OCI-LY7 (cell line): Measurements from ENCODE around the gene AKAP12. TPM values are rescaled to one million over a fixed set of nuclear protein-coding genes. Genes with fewer than 3 reads are reported as not detected.

Source experiments
- BruUV-seq: library from RNA; stranded (reverse); fragments of 400-500 nt; replicated peaks from 2 replicates; lab custom pipeline; 2021; lab: Mats Ljungman, UMichigan
- CTCF ChIA-PET: fragments of 300-600 bp; sonication (Branson Sonifier 250); formaldehyde crosslinking; loops from one replicate; lab custom pipeline; 2022; ENCODE audit warnings: antibody characterized with exemption; ENCODE audit not compliant: unreplicated experiment; lab: Charles Lee
- POLR2A ChIA-PET: fragments of 300-600 bp; sonication (Branson Sonifier 250); formaldehyde crosslinking; loops from one replicate; lab custom pipeline; 2022; ENCODE audit warnings: antibody characterized with exemption; lab: Charles Lee
- DNase-seq: peaks from one replicate; pipeline ENCODE4 v3.0.0-alpha.2; 2015; ENCODE audit warnings: low spot score
- H2AFZ ChIP-seq: fragments of 200-600 bp; sonication (generic), shearing (Covaris generic); 2 replicates; pipeline ENCODE4 v1.6.1; 2014; ENCODE audit warnings: mild to moderate bottlenecking, antibody characterized with exemption, low read length, moderate library complexity
- H3K27ac ChIP-seq: fragments of 200-600 bp; sonication (generic); 2 replicates; pipeline ENCODE4 v1.5.1; 2014; ENCODE audit warnings: mixed run types, low read depth, mild to moderate bottlenecking, moderate library complexity, low read length, inconsistent platforms; ENCODE audit not compliant: poor library complexity, severe bottlenecking
- H3K36me3 ChIP-seq: fragments of 200-600 bp; sonication (generic); 2 replicates; pipeline ENCODE4 v1.6.1; 2014; ENCODE audit warnings: mild to moderate bottlenecking, antibody characterized with exemption, low read length, moderate library complexity, mixed read lengths; ENCODE audit not compliant: insufficient read depth
- H3K4me1 ChIP-seq: fragments of 200-600 bp; sonication (generic); 2 replicates; pipeline ENCODE4 v1.5.1; 2014; ENCODE audit warnings: mild to moderate bottlenecking, low read length; ENCODE audit not compliant: insufficient read depth, poor library complexity, severe bottlenecking
- H3K4me2 ChIP-seq: fragments of 200-600 bp; sonication (generic); 2 replicates; pipeline ENCODE4 v1.6.1; 2014; ENCODE audit warnings: mild to moderate bottlenecking, low read length
- H3K4me3 ChIP-seq: fragments of 200-600 bp; sonication (generic); 2 replicates; pipeline ENCODE4 v1.5.1; 2014; ENCODE audit warnings: mild to moderate bottlenecking, low read depth, low read length; ENCODE audit not compliant: poor library complexity, severe bottlenecking
- H3K79me2 ChIP-seq: fragments of 200-600 bp; sonication (generic); 2 replicates; pipeline ENCODE4 v1.6.1; 2016; ENCODE audit warnings: low read depth, mild to moderate bottlenecking, low read length, moderate library complexity, mixed read lengths; ENCODE audit not compliant: insufficient read depth
- H3K9me2 ChIP-seq: fragments of 200-600 bp; sonication (generic); 2 replicates; pipeline ENCODE4 v1.6.1; 2016; ENCODE audit warnings: mild to moderate bottlenecking, low read length, mixed read lengths; ENCODE audit not compliant: insufficient read depth
- H3K9me3 ChIP-seq: fragments of 200-600 bp; sonication (generic); 2 replicates; pipeline ENCODE4 v1.6.1; 2014; ENCODE audit warnings: mild to moderate bottlenecking, mixed run types, low read length, mixed read lengths
- H4K20me1 ChIP-seq: fragments of 200-600 bp; sonication (generic); 2 replicates; pipeline ENCODE4 v1.6.1; 2014; ENCODE audit warnings: mild to moderate bottlenecking, antibody characterized with exemption, low read length, moderate library complexity, mixed read lengths; ENCODE audit not compliant: insufficient read depth
- EZH2phosphoT487 ChIP-seq: fragments of 200-600 bp; sonication (generic); IDR thresholded peaks from 2 replicates; pipeline ENCODE4 v1.6.1; 2018; ENCODE audit warnings: low read depth, borderline replicate concordance, mild to moderate bottlenecking, mixed run types, antibody characterized with exemption, low read length, moderate library complexity, mixed read lengths
- intact Hi-C: fragments of 100-400 bp; cut with micrococcal nuclease; formaldehyde crosslinking; loops from one replicate; pipeline ENCODE4 v1.10.0; 2022; ENCODE audit not compliant: unreplicated experiment
- total RNA-seq, 2 experiments: library from RNA; depleted of rRNA in 1 of 2; stranded (reverse); fragments of >200 nt in 1 of 2; shearing (Covaris generic) in 1 of 2; gene quantifications; 2 replicates each; pipeline ENCODE4 v1.2.3, GENCODE V29; 2014 to 2022
- TF ChIP-seq, protein P1 (sequence below): fragments of 200-600 bp; sonication (generic); conservative IDR thresholded peaks from 2 replicates; pipeline ENCODE4 v1.5.1; 2014; ENCODE audit warnings: mild to moderate bottlenecking, antibody characterized with exemption, low read length, moderate library complexity, mixed read lengths

The AKAP12 gene
- total RNA-seq, 2 experiments from 2014 or later, result 0.23 TPM; not detected in 1

GRCh38 chr6:151263035-151263434, 23.3 kb downstream of the AKAP12 start:
- Histone ChIP-seq H4K20me1 (no peaks in the 10 kb centered on the region), H3K4me3 (no peak overlapping the region), H3K27ac (no peak overlapping the region), H3K4me2 (no peak overlapping the region), H3K4me1 (no peaks in the 10 kb centered on the region), H3K79me2 (no peaks in the 10 kb centered on the region), H3K9me3 (no peaks in the 10 kb centered on the region), H2AFZ (no peak overlapping the region), H3K9me2 (no peaks in the 10 kb centered on the region), H3K36me3 (no peaks in the 10 kb centered on the region)
- intact Hi-C loops, result no loop called here
- ChIA-PET POLR2A (no interaction called here), CTCF (no interaction called here)
- TF ChIP-seq, protein P1, sequence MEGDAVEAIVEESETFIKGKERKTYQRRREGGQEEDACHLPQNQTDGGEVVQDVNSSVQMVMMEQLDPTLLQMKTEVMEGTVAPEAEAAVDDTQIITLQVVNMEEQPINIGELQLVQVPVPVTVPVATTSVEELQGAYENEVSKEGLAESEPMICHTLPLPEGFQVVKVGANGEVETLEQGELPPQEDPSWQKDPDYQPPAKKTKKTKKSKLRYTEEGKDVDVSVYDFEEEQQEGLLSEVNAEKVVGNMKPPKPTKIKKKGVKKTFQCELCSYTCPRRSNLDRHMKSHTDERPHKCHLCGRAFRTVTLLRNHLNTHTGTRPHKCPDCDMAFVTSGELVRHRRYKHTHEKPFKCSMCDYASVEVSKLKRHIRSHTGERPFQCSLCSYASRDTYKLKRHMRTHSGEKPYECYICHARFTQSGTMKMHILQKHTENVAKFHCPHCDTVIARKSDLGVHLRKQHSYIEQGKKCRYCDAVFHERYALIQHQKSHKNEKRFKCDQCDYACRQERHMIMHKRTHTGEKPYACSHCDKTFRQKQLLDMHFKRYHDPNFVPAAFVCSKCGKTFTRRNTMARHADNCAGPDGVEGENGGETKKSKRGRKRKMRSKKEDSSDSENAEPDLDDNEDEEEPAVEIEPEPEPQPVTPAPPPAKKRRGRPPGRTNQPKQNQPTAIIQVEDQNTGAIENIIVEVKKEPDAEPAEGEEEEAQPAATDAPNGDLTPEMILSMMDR, result no peak
- no peak for TF ChIP-seq EZH2phosphoT487
- BruUV-seq, result no TSS peak
- DNase-seq, result no peak

DNA sequence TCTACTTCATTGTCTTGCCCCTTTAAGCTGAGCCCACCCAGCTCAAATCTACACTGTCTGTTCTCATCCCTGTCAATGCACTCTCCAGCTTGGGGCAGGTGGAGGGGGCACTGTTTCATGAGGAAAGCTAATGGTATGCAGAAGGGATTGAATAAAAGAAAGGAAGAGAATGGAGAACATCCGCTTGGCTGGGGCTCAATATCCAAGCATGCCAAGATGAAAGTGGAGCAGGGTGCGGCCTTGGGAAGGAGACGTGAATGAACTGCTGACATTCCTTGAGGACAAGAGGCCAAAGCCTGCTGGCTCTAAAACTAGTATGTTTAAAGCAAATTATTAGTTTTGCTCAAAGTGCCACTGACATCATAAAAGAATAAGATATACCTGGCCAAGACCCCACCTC, 24.2 kb downstream of the AKAP12 start:
- Histone ChIP-seq H3K36me3 (no peaks in the 10 kb centered on the region), H2AFZ (no peak overlapping the region), H3K4me2 (no peak overlapping the region), H3K79me2 (no peaks in the 10 kb centered on the region), H3K27ac (no peak overlapping the region), H3K9me2 (no peaks in the 10 kb centered on the region), H3K4me3 (no peak overlapping the region), H3K4me1 (no peaks in the 10 kb centered on the region), H4K20me1 (no peaks in the 10 kb centered on the region), H3K9me3 (no peaks in the 10 kb centered on the region)
- ChIA-PET CTCF (no interaction called here), POLR2A (interaction anchor here (0.6 kb wide), 1 partner anchor 34 kb away, joined by 6 read pairs; no protein-coding TSS in a partner anchor)
- BruUV-seq, result no TSS peak
- TF ChIP-seq EZH2phosphoT487, result no peak
- TF ChIP-seq, protein P1, result no peak
- intact Hi-C loops, result no loop called here
- DNase-seq, result no peak

GRCh38 chr6:151265282-151265681, 25.5 kb downstream of the AKAP12 start:
- H3K27ac ChIP-seq, result no peak overlapping the region
- no peak overlapping the region for H2AFZ ChIP-seq
- no peaks in the 10 kb centered on the region for H3K9me3 ChIP-seq
- no peak for DNase-seq
- BruUV-seq, result no TSS peak
- H4K20me1 ChIP-seq, result no peaks in the 10 kb centered on the region
- no peak overlapping the region for H3K4me2 ChIP-seq
- H3K36me3 ChIP-seq, result no peaks in the 10 kb centered on the region
- H3K79me2 ChIP-seq, result no peaks in the 10 kb centered on the region
- H3K4me3 ChIP-seq, result no peak overlapping the region
- no peaks in the 10 kb centered on the region for H3K4me1 ChIP-seq
- intact Hi-C loops, result no loop called here
- no peak for TF ChIP-seq EZH2phosphoT487
- TF ChIP-seq, protein P1, result no peak
- ChIA-PET CTCF (no interaction called here), POLR2A (interaction anchor here (0.8 kb wide), 1 partner anchor 146 kb away, joined by 3 read pairs; no protein-coding TSS in a partner anchor)
- H3K9me2 ChIP-seq, result no peaks in the 10 kb centered on the region
